ENCODE results near the gene LRP2.

- TF ChIP-seq CTCF (optimal IDR thresholded peaks at IDR 0.05 in 1 of 3, IDR thresholded peaks at IDR 0.05 in 1 of 3, conservative IDR thresholded peaks at IDR 0.05 in 1 of 3; ENCODE audit: extremely low read depth in 1 of 3, insufficient read depth in 2 of 3, low read length in 3 of 3), result no peak
- peak; percentile 78 for TF ChIP-seq EZH2 (IDR thresholded peaks at IDR 0.05; ENCODE audit: low read length)
Measured at GRCh38 chr2:169360984-169361705, 1.2 kb downstream of the LRP2 start.

All from keratinocyte (primary cell).